ENCODE data around the gene USP50. TPM values are rescaled to one million over a fixed set of nuclear protein-coding genes. Genes with fewer than 3 reads are reported as not detected.

Gene USP50
- total and polyA plus RNA-seq, 2 donors from 2014 or later = 1.1 TPM; not detected in 1

GRCh38 chr15:50544368-50544767, 2.1 kb downstream of the USP50 start:
- H3K27me3 ChIP-seq (ENCODE audit: control insufficient read depth, insufficient read depth, low read length) = no peaks in the 10 kb centered on the region
- H3K36me3 ChIP-seq (ENCODE audit: control insufficient read depth in 2 of 3, insufficient read depth in 3 of 3, low read length in 3 of 3) = no peaks in the 10 kb centered on the region
- intact Hi-C loops (cut with DNase I) = no loop called here
- H3K4me1 ChIP-seq (ENCODE audit: control insufficient read depth in 2 of 3, insufficient read depth in 2 of 3, low read depth in 1 of 3, low read length in 3 of 3) = no peaks in the 10 kb centered on the region
- TF ChIP-seq CTCF (IDR thresholded peaks at IDR 0.05; ENCODE audit: borderline replicate concordance, extremely low read depth, insufficient read depth) = no peak
- H3K27ac ChIP-seq (ENCODE audit: low read depth in 2 of 2, low read length in 2 of 2) = no peak overlapping the region
- no peak for FAIRE-seq
- no peak overlapping the region for H3K4me3 ChIP-seq (ENCODE audit: low read length in 3 of 3)
- no peak overlapping the region for H3K9ac ChIP-seq (ENCODE audit: low read length in 3 of 3)
- no peak for DNase-seq
- H3K9me3 ChIP-seq (ENCODE audit: control insufficient read depth in 2 of 3, insufficient read depth in 1 of 3, low read length in 3 of 3) = no peaks in the 10 kb centered on the region

GRCh38 chr15:50543556-50543955, 2.9 kb downstream of the USP50 start:
- no peak overlapping the region for H3K4me3 ChIP-seq (ENCODE audit: low read length in 3 of 3)
- H3K27me3 ChIP-seq (ENCODE audit: control insufficient read depth, insufficient read depth, low read length) = no peaks in the 10 kb centered on the region
- H3K36me3 ChIP-seq (ENCODE audit: control insufficient read depth in 2 of 3, insufficient read depth in 3 of 3, low read length in 3 of 3) = no peaks in the 10 kb centered on the region
- no peaks in the 10 kb centered on the region for H3K4me1 ChIP-seq (ENCODE audit: control insufficient read depth in 2 of 3, insufficient read depth in 2 of 3, low read depth in 1 of 3, low read length in 3 of 3)
- intact Hi-C loops (cut with DNase I) = no loop called here
- H3K27ac ChIP-seq (ENCODE audit: low read depth in 2 of 2, low read length in 2 of 2) = no peak overlapping the region
- no peak for TF ChIP-seq CTCF (IDR thresholded peaks at IDR 0.05; ENCODE audit: borderline replicate concordance, extremely low read depth, insufficient read depth)
- FAIRE-seq = no peak
- H3K9ac ChIP-seq (ENCODE audit: low read length in 3 of 3) = no peak overlapping the region
- no peak for DNase-seq
- H3K9me3 ChIP-seq (ENCODE audit: control insufficient read depth in 2 of 3, insufficient read depth in 1 of 3, low read length in 3 of 3) = no peaks in the 10 kb centered on the region

- DNase-seq (no peak), FAIRE-seq (no peak)
- no peaks in the 10 kb centered on the region for H3K4me1 ChIP-seq (ENCODE audit: control insufficient read depth in 2 of 3, insufficient read depth in 2 of 3, low read depth in 1 of 3, low read length in 3 of 3)
- no peak overlapping the region for H3K27ac ChIP-seq (ENCODE audit: low read depth in 2 of 2, low read length in 2 of 2)
- intact Hi-C loops (cut with DNase I) = no loop called here
- H3K4me3 ChIP-seq (ENCODE audit: low read length in 3 of 3) = no peak overlapping the region
- no peaks in the 10 kb centered on the region for H3K36me3 ChIP-seq (ENCODE audit: control insufficient read depth in 2 of 3, insufficient read depth in 3 of 3, low read length in 3 of 3)
- TF ChIP-seq CTCF (IDR thresholded peaks at IDR 0.05; ENCODE audit: borderline replicate concordance, extremely low read depth, insufficient read depth) = no peak
- no peaks in the 10 kb centered on the region for H3K27me3 ChIP-seq (ENCODE audit: control insufficient read depth, insufficient read depth, low read length)
- H3K9ac ChIP-seq (ENCODE audit: low read length in 3 of 3) = no peak overlapping the region
- H3K9me3 ChIP-seq (ENCODE audit: control insufficient read depth in 2 of 3, insufficient read depth in 1 of 3, low read length in 3 of 3) = no peaks in the 10 kb centered on the region
Observed at GRCh38 chr15:50542887-50543210, 3.6 kb downstream of the USP50 start.

- Histone ChIP-seq H3K4me1 (ENCODE audit: control insufficient read depth in 2 of 3, insufficient read depth in 2 of 3, low read depth in 1 of 3, low read length in 3 of 3) (no peaks in the 10 kb centered on the region), H3K9ac (ENCODE audit: low read length in 3 of 3) (no peak overlapping the region), H3K9me3 (ENCODE audit: control insufficient read depth in 2 of 3, insufficient read depth in 1 of 3, low read length in 3 of 3) (no peaks in the 10 kb centered on the region), H3K36me3 (ENCODE audit: control insufficient read depth in 2 of 3, insufficient read depth in 3 of 3, low read length in 3 of 3) (no peaks in the 10 kb centered on the region), H3K27me3 (ENCODE audit: control insufficient read depth, insufficient read depth, low read length) (no peaks in the 10 kb centered on the region), H3K27ac (ENCODE audit: low read depth in 2 of 2, low read length in 2 of 2) (no peak overlapping the region), H3K4me3 (ENCODE audit: low read length in 3 of 3) (no peak overlapping the region)
- DNase-seq (no peak), FAIRE-seq (no peak)
- intact Hi-C loops (cut with DNase I) = no loop called here
- TF ChIP-seq CTCF (IDR thresholded peaks at IDR 0.05; ENCODE audit: borderline replicate concordance, extremely low read depth, insufficient read depth) = no peak
Observed at GRCh38 chr15:50531766-50532165, 14.7 kb downstream of the USP50 start.
